ENCODE data around the gene PRAC2. TPM values are rescaled to one million over a fixed set of nuclear protein-coding genes. Genes with fewer than 3 reads are reported as not detected.

The PRAC2 gene
- total RNA-seq, 4 donors from 2014 or later, result not detected

DNA sequence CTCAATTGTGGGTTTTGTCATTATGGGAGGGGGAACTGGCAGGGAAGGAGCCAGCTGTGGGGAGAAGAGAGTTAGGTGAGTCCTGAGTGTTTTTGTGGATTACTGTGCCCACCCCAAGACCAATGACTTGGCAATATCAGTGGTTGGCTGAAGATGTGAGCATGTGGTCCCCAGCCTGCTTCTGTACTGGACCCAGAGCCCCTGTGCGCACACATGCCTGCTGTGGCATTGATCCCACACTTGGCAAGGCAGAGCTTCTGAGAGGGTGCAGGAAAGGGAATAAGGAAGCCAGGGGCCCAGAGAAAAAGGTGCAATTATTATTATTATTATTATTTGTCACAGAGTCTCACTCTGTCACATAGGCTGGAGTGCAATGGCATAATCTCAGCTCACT, 2.0 kb upstream of the PRAC2 start:
- Histone ChIP-seq H3K9me3 (no peaks in the 10 kb centered on the region), H3K27ac (no peak overlapping the region), H3K4me1 (peaks cover 7 to 32% of the 10 kb centered on the region in 2 donors), H3K36me3 (no peaks in the 10 kb centered on the region), H3K4me3 (replicated peaks in 1 of 3) (no peak overlapping the region), H3K27me3 (peaks cover 85% of the 10 kb centered on the region)
- intact Hi-C loops (cut with DNase I), result loop anchor here (10.0 kb wide), 1 partner anchor 164 kb away; no protein-coding TSS in a partner anchor
- no peak for DNase-seq
- WGBS, 2 donors, result 53 to 86% methylated on average over 1 of the region's 1 CpG
- TF ChIP-seq, protein P1, sequence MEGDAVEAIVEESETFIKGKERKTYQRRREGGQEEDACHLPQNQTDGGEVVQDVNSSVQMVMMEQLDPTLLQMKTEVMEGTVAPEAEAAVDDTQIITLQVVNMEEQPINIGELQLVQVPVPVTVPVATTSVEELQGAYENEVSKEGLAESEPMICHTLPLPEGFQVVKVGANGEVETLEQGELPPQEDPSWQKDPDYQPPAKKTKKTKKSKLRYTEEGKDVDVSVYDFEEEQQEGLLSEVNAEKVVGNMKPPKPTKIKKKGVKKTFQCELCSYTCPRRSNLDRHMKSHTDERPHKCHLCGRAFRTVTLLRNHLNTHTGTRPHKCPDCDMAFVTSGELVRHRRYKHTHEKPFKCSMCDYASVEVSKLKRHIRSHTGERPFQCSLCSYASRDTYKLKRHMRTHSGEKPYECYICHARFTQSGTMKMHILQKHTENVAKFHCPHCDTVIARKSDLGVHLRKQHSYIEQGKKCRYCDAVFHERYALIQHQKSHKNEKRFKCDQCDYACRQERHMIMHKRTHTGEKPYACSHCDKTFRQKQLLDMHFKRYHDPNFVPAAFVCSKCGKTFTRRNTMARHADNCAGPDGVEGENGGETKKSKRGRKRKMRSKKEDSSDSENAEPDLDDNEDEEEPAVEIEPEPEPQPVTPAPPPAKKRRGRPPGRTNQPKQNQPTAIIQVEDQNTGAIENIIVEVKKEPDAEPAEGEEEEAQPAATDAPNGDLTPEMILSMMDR (IDR thresholded peaks at IDR 0.05), result no peak
- no peak for TF ChIP-seq POLR2A (IDR thresholded peaks at IDR 0.05)

DNA sequence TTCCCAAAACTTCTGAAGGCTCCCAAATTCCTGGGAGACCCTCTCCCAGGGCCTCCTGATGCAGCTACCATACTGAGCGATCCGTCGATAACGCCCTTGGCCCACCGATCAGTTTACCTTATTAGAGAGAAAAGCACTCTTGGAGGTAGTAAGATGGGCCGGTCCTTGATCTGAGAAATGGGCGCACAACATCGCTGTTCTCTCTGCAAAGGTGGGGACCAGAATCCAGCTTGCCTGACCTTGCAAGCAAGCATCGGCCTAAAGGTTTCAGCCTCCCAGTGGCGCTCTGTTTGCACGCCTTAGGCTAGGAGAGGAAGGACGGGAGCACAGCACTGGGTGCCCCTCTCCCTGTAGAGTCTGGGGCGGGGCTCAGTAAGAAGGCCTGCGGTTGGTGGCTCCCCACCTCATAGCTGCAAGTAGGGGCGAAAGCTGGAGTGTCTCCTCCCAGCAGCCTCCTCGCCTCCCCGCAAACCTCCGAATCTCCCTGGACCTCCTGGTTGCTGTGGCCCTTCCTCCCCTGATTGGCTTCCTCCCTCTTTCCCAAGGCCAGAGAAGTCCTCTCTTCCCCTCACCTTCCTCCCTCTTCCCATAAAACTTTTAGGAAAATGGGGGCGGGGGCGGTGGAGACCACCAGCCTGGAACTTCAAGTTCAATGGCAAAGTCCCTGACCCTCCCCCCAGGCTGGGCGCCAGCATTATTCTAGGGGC, 631 bp upstream of the PRAC2 start, which contains the start of gene PRAC1:
TSS of gene PRAC1 (minus strand) at position 318 of the 707 bp plus-strand sequence. CDS start at position 192, 126 bp downstream.
- intact Hi-C loops (cut with DNase I), result loop anchor here (10.0 kb wide), 1 partner anchor 162 kb away; no protein-coding TSS in a partner anchor
- Histone ChIP-seq H3K4me3 (replicated peaks in 1 of 3) (no peak within 1 kb of the TSS), H3K27ac (no peak within 1 kb of the TSS), H3K36me3 (no peaks in the 10 kb centered on the region), H3K9me3 (no peaks in the 10 kb centered on the region), H3K4me1 (peaks cover 7 to 32% of the 10 kb centered on the region in 2 donors), H3K27me3 (peaks cover 90% of the 10 kb centered on the region)
- TF ChIP-seq, protein P1 (IDR thresholded peaks at IDR 0.05), result no peak
- no peak for TF ChIP-seq POLR2A (IDR thresholded peaks at IDR 0.05)
- no peak for DNase-seq
- 7 to 15% methylated on average over 18 to 20 of the region's 21 CpGs for WGBS, 2 donors

DNA sequence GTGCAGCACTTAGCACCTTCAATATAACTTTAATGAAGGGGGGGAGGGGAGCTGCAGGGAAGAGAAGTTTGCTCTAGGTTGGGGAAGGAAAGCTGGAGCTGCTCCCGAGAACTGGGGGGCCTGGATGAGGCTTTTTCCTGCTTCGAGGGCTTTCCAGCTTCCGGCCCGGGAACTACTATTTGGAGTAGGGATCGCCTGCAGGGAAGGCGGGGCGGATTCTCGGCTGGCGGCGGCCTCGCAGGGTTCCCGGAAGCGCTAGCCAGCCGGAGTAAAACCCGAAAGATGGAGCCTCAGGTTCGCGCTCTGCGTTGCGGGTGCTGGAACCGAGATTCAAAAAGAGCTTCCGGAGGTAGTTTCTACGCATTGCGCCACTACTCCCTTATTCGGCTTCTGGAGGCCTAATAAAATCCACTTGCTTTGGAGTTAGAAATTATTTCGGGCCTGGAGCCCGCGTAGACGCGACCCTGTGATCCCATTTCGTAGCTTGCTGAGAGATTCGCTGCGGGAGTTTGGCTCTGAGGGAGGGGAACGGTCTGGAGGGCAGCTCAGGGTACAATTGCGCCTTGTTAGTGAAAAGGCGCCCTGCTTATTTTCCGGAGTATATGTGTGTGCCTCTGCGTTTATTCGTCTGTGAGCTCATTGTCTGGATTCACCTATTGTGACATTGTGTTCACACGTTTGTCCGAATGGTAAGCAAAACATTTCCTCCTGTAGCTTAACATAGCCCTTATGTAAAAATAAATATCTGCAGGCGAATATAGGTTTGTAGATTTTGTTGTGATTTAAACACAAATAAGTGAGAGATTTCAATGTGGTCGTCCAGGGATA, 652 bp downstream of the PRAC2 start:
- Histone ChIP-seq H3K27me3 (peaks cover 86% of the 10 kb centered on the region), H3K4me1 (peaks cover 7 to 34% of the 10 kb centered on the region in 2 donors), H3K4me3 (replicated peaks in 1 of 3) (no peak overlapping the region), H3K9me3 (no peaks in the 10 kb centered on the region), H3K27ac (no peak overlapping the region), H3K36me3 (no peaks in the 10 kb centered on the region)
- intact Hi-C loops (cut with DNase I), result loop anchor here (10.0 kb wide), 1 partner anchor 161 kb away; no protein-coding TSS in a partner anchor
- 13 to 14% methylated on average over 40 to 42 of the region's 42 CpGs for WGBS, 2 donors
- no peak for TF ChIP-seq POLR2A (IDR thresholded peaks at IDR 0.05)
- TF ChIP-seq, protein P1 (IDR thresholded peaks at IDR 0.05), result no peak
- no peak for DNase-seq

DNA sequence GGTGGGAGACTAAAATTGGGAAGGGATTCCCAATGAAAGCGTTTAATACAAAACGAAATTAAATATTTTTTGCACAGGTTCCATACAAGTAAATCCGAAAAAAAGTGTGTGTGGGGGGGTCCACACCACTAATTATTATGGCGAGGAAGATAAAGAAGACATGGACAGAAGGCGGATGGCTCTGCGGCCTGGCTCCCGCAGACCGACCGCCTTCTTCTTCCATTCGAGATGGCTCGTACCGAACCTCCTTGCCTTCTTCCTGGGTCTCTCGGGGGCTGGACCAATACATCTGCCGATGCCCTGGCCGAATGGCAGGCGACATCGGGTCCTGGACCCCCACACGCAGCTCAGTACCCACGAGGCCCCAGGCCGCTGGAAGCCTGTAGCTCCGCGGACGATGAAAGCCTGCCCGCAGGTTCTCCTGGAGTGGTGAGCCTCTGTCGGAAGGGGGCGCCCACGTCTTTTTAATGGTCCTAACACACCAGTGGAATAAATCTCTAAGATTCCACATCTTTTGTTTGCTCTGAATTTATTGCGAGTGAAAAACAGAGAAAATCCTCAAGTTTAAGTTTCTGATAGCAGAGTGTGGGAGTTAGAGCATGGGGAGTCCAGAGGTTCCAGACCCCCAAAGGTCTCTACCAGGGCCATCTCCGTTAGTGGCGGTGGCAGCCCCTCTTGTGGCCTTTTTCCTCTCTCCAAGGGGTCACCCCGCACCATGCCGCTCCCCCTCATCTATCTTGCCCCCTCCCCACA, 1.4 kb downstream of the PRAC2 start:
- WGBS, 2 donors, result 10% methylated on average over 30 to 31 of the region's 32 CpGs
- no peak overlapping the region for H3K4me3 ChIP-seq (replicated peaks in 1 of 3)

More for the DNA sequence above, 1.4 kb downstream of the PRAC2 start:
- no peak overlapping the region for H3K27ac ChIP-seq
- peaks cover 85% of the 10 kb centered on the region for H3K27me3 ChIP-seq
- intact Hi-C loops (cut with DNase I), result loop anchor here (5.0 to 10.0 kb wide), 2 partner anchors 68 to 160 kb away; no protein-coding TSS in a partner anchor
- TF ChIP-seq, protein P1 (IDR thresholded peaks at IDR 0.05), result peak; percentile 38 to 75 (median 60)
- TF ChIP-seq POLR2A (IDR thresholded peaks at IDR 0.05), result no peak
- no peaks in the 10 kb centered on the region for H3K9me3 ChIP-seq
- peaks cover 7 to 39% of the 10 kb centered on the region in 2 donors for H3K4me1 ChIP-seq
- no peaks in the 10 kb centered on the region for H3K36me3 ChIP-seq
- peak; percentile 83 to 90 for DNase-seq
